ENCODE data around the gene P2RY8. TPM values are rescaled to one million over a fixed set of nuclear protein-coding genes. Genes with fewer than 3 reads are reported as not detected.

Gene P2RY8
- total and polyA plus RNA-seq, 10 of the 15 experiments (the other 5 are each of a cell fraction or from before 2014, with no cell fraction given) = 2.0 to 64.4 (median 36.5) TPM

DNA sequence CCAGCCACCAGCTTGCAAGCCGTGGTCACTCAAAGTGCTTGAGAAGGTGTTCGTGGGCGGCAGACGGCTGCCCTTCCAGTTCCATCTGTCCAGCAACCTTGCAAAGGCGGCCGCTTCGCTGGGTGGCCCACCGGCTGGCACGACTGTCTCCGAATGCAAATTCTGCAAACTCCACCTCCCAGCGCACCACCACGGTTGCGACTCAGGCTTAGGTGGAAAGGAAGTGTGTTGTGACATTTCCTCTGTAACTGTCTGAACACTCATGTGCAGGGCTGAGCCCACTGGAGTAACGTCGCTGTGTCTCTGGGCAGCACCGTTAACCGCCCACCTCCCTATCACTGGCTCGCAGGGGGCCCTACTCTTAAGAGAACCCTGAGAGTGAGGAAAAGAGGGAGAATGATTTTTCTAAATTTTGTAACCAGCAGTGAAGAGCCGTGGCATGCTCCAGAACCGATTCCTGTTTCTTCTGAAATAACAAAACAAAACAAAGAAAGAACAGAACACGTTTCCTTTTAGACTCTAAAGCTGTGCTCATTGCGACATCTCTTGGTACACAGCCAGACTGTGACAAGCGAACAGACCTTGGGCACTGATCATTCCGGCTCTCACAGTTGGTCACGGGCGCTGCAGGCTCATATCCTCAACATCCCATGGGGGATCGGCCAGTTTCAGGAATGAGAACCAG lies at the start of gene P2RY8 (continued):
- TF ChIP-seq, protein P1, sequence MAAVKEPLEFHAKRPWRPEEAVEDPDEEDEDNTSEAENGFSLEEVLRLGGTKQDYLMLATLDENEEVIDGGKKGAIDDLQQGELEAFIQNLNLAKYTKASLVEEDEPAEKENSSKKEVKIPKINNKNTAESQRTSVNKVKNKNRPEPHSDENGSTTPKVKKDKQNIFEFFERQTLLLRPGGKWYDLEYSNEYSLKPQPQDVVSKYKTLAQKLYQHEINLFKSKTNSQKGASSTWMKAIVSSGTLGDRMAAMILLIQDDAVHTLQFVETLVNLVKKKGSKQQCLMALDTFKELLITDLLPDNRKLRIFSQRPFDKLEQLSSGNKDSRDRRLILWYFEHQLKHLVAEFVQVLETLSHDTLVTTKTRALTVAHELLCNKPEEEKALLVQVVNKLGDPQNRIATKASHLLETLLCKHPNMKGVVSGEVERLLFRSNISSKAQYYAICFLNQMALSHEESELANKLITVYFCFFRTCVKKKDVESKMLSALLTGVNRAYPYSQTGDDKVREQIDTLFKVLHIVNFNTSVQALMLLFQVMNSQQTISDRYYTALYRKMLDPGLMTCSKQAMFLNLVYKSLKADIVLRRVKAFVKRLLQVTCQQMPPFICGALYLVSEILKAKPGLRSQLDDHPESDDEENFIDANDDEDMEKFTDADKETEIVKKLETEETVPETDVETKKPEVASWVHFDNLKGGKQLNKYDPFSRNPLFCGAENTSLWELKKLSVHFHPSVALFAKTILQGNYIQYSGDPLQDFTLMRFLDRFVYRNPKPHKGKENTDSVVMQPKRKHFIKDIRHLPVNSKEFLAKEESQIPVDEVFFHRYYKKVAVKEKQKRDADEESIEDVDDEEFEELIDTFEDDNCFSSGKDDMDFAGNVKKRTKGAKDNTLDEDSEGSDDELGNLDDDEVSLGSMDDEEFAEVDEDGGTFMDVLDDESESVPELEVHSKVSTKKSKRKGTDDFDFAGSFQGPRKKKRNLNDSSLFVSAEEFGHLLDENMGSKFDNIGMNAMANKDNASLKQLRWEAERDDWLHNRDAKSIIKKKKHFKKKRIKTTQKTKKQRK (IDR thresholded peaks at IDR 0.05; ENCODE audit: low read depth, low read length) = no peak
- TF ChIP-seq CUX1 (IDR thresholded peaks at IDR 0.05; ENCODE audit: insufficient replicate concordance, low read depth, low read length) (no peak), SREBF1 (IDR thresholded peaks at IDR 0.05; ENCODE audit: low read length) (no peak), MEF2A (IDR thresholded peaks at IDR 0.05; ENCODE audit: insufficient read depth, low read depth, low read length) (no peak), ZBTB11 (CRISPR knock-in tag; IDR thresholded peaks at IDR 0.05) (no peak), KDM1A (IDR thresholded peaks at IDR 0.05; ENCODE audit: borderline replicate concordance) (no peak), NFIC (IDR thresholded peaks at IDR 0.05; ENCODE audit: low read depth, low read length) (no peak), BCLAF1 (IDR thresholded peaks at IDR 0.05) (no peak)
- TF ChIP-seq, protein P2, sequence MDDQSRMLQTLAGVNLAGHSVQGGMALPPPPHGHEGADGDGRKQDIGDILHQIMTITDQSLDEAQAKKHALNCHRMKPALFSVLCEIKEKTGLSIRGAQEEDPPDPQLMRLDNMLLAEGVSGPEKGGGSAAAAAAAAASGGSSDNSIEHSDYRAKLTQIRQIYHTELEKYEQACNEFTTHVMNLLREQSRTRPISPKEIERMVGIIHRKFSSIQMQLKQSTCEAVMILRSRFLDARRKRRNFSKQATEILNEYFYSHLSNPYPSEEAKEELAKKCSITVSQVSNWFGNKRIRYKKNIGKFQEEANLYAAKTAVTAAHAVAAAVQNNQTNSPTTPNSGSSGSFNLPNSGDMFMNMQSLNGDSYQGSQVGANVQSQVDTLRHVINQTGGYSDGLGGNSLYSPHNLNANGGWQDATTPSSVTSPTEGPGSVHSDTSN (IDR thresholded peaks at IDR 0.05; ENCODE audit: insufficient replicate concordance, low read depth, low read length) = no peak
